GM13977 (cell line): Measurements from ENCODE around the gene HJURP.
"Not testable (repeated sequence)": the region's sequence is repeated elsewhere in the genome, so short reads cannot be mapped to it uniquely, and the experiment has no call there.

Experiments used
- DNase-seq: peaks from one replicate; pipeline ENCODE4 v3.0.0; 2012; ENCODE audit warnings: low spot score
- CTCF ChIP-seq: IDR thresholded peaks from 2 replicates; pipeline ENCODE4 v1.5.1; 2012; ENCODE audit warnings: mild to moderate bottlenecking, control low read depth; ENCODE audit not compliant: insufficient read depth; ENCODE audit errors: extremely low read depth, missing control alignments
- in situ Hi-C: fragments of 300-500 bp; cut with MboI; formaldehyde crosslinking; loops from one replicate; pipeline ENCODE4 v1.12.0; 2022; ENCODE audit warnings: low sequenced_read_pairs, low pct_unique_long_range_greater_than_20kb, mixed read lengths, inconsistent platforms; ENCODE audit not compliant: unreplicated experiment

Gene HJURP

DNA sequence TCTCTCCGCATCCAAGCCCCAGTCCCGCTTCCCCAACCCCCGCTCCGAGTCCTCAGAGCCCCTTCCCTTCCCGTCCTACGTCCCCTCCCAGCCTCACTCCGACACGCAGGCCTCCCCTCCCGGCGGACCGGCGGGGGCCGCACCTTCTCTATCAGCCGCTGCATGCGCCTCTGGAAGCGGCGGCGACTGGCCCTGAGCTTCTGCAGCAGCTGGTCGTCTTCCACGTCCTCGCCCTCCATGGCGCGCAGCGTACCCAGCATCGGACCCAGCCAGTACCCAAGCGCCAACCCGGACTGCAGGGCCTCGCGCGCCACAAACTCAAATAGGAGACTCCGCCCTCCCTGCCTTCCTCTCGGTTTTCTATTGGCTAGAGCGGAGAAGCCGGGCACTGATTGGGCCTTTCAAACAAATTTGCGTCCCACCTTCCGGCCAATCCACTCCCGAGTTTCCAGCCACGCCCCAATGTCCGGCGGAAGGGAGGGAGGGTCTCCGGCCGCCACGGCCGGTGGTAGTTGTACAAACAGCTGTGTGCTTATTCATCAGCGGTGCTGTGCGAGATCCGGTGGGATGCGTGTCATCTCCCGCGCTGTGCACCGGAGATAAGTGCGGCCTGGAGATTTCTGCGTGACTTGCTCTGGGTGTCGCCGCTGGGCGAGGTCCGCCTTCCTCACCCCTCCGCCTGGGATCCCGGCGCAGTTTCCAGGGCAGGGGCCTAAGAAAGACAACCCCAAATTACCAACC lies at the start of gene HJURP:
Gene HJURP (minus strand): TSS at position 295 of the 741 bp plus-strand sequence. CDS start 35 bp downstream, at position 260.
- no peak for TF ChIP-seq CTCF
- peak; percentile 98 for DNase-seq
- in situ Hi-C loops: no loop called here

- in situ Hi-C loops: no loop called here
- no peak for DNase-seq
Observed at GRCh38 chr2:233901884-233902283, 47.5 kb upstream of the HJURP start.

GRCh38 chr2:233901367-233901766 lies 47.0 kb upstream of the HJURP start:
- no peak for DNase-seq
- in situ Hi-C loops: no loop called here
- no peak for TF ChIP-seq CTCF

More at GRCh38 chr2:233901884-233902283, 47.5 kb upstream of the HJURP start:
- no peak for TF ChIP-seq CTCF

DNA sequence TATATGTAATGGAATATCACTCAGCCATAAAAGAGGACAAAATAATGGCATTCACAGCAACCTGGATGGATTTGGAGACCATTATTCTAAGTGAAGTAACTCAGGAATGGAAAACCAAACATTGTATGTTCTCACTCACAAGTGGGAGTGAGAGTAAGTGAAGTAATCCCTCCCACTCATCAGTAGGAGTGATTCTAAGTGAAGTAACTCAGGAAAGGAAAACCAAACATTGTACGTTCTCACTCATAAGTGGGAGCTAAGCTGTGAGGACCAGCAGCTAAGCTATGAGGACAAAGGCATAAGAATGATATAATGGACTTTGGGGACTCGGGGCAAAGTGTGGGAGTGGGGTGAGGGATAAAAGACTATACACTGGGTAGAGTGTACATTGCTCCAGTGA lies 41.9 kb upstream of the HJURP start:
- in situ Hi-C loops, DNase-seq: not testable (repeated sequence)

GRCh38 chr2:233892793-233893192 lies 38.5 kb upstream of the HJURP start:
- in situ Hi-C loops: no loop called here
- no peak for TF ChIP-seq CTCF
- no peak for DNase-seq

DNA sequence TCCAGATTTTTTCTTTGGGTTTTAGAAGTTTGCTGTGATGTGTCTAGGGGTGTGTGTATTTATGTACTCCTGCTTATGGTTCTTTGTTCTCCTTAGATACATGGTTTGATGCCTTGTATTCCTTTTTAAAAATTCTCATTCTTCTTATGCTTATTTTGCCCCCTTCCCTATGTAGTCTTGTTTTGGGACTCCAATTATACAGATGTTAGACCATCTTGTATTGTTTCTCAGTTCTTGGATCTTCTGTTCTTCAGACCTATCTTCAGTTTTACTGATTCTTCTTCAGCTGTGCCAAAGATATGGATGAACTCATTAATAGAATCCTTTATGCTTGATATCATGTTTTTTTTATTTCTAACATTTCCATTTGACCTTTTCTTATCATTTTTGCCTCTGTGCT lies 28.0 kb upstream of the HJURP start:
- no peak for DNase-seq
- in situ Hi-C loops: no loop called here
- no peak for TF ChIP-seq CTCF

GRCh38 chr2:233872125-233872524 lies 17.8 kb upstream of the HJURP start:
- DNase-seq: not testable (repeated sequence)

GRCh38 chr2:233871432-233871831 lies 17.1 kb upstream of the HJURP start:
- in situ Hi-C loops: no loop called here
- TF ChIP-seq CTCF: no peak
- no peak for DNase-seq

More at GRCh38 chr2:233872125-233872524, 17.8 kb upstream of the HJURP start:
- in situ Hi-C loops: not testable (repeated sequence)
